GM23338 (cell line): ENCODE measurements around the gene CYGB. TPM values are rescaled to one million over a fixed set of nuclear protein-coding genes. Genes with fewer than 3 reads are reported as not detected.

Experiments
- ATAC-seq: fragments of 200-7000 bp; cut with Tn5 transposase; 3 replicates; pipeline ENCODE4 v1.9.1; 2020
- DNase-seq: peaks from one replicate; pipeline ENCODE4 v3.0.0-alpha.2; 2015; ENCODE audit warnings: low spot score
- H2AFZ ChIP-seq: fragments of 200-600 bp; sonication (generic); 2 replicates; pipeline ENCODE4 v1.8.0; 2016; ENCODE audit warnings: antibody characterized with exemption, mild to moderate bottlenecking, moderate library complexity
- H3F3A ChIP-seq: fragments of 200-600 bp; sonication (generic); replicated peaks from 2 replicates; pipeline ENCODE4 v1.8.0; 2017; ENCODE audit warnings: antibody characterized with exemption, mixed run types, low read depth
- H3K27ac ChIP-seq: fragments of 200-600 bp; sonication (generic); 2 replicates; pipeline ENCODE4 v1.6.1; 2016; ENCODE audit warnings: low read depth
- H3K27me3 ChIP-seq: fragments of 200-600 bp; sonication (generic); 2 replicates; pipeline ENCODE4 v1.8.0; 2016; ENCODE audit warnings: mild to moderate bottlenecking, mixed run types, moderate library complexity; ENCODE audit not compliant: insufficient read depth
- H3K36me3 ChIP-seq: fragments of 200-600 bp; sonication (generic); 2 replicates; pipeline ENCODE4 v1.8.0; 2016; ENCODE audit warnings: mild to moderate bottlenecking; ENCODE audit not compliant: insufficient read depth
- H3K4me1 ChIP-seq: fragments of 200-600 bp; sonication (generic); 2 replicates; pipeline ENCODE4 v1.8.0; 2016; ENCODE audit warnings: mild to moderate bottlenecking, moderate library complexity; ENCODE audit not compliant: insufficient read depth
- H3K4me2 ChIP-seq: fragments of 200-600 bp; sonication (generic); 2 replicates; pipeline ENCODE4 v1.7.1; 2017; ENCODE audit warnings: mixed run types
- H3K4me3 ChIP-seq: fragments of 200-600 bp; sonication (generic); 2 replicates; pipeline ENCODE4 v1.6.1; 2016; ENCODE audit warnings: mixed run types
- H3K79me2 ChIP-seq: fragments of 200-600 bp; sonication (generic); replicated peaks from 2 replicates; pipeline ENCODE4 v1.8.0; 2017; ENCODE audit warnings: mild to moderate bottlenecking; ENCODE audit not compliant: insufficient read depth
- H3K9me2 ChIP-seq: fragments of 200-600 bp; sonication (generic); 2 replicates; pipeline ENCODE4 v1.8.0; 2017; ENCODE audit not compliant: insufficient read depth
- H4K20me1 ChIP-seq: fragments of 200-600 bp; sonication (generic); replicated peaks from 2 replicates; pipeline ENCODE4 v1.8.0; 2017; ENCODE audit warnings: mild to moderate bottlenecking; ENCODE audit not compliant: insufficient read depth
- H3K27ac Mint-ChIP-seq: 2 replicates; pipeline ENCODE4 v1.8.0; 2020; ENCODE audit warnings: inconsistent platforms, mild to moderate bottlenecking, moderate library complexity, mixed read lengths
- H3K27me3 Mint-ChIP-seq: 3 replicates; pipeline ENCODE4 v1.8.0; 2022; ENCODE audit warnings: low read depth, mild to moderate bottlenecking, moderate library complexity, mixed read lengths, inconsistent platforms; ENCODE audit not compliant: insufficient read depth, poor library complexity
- H3K36me3 Mint-ChIP-seq: 3 replicates; pipeline ENCODE4 v1.8.0; 2021; ENCODE audit warnings: low read depth, mild to moderate bottlenecking, inconsistent platforms, moderate library complexity, mixed read lengths
- H3K4me1 Mint-ChIP-seq: 3 replicates; pipeline ENCODE4 v1.8.0; 2020; ENCODE audit warnings: mild to moderate bottlenecking, inconsistent platforms, mixed read lengths
- H3K4me3 Mint-ChIP-seq: 3 replicates; pipeline ENCODE4 v1.8.0; 2021; ENCODE audit warnings: moderate library complexity, mild to moderate bottlenecking, inconsistent platforms, mixed read lengths
- H3K9me3 Mint-ChIP-seq: 3 replicates; pipeline ENCODE4 v1.8.0; 2020; ENCODE audit warnings: moderate library complexity, mild to moderate bottlenecking, inconsistent platforms, mixed read lengths
- CREB1 ChIP-seq: fragments of 250-450 bp; sonication (Bioruptor Pico); IDR thresholded peaks from 2 replicates; pipeline ENCODE4 v1.5.0; 2020; ENCODE audit warnings: low read depth, mild to moderate bottlenecking, moderate library complexity
- EZH2phosphoT487 ChIP-seq: fragments of 200-600 bp; sonication (generic); IDR thresholded peaks from one replicate; pipeline ENCODE4 v1.8.1; 2018; ENCODE audit warnings: antibody characterized with exemption; ENCODE audit not compliant: unreplicated experiment
- NANOG ChIP-seq: IDR thresholded peaks from 2 replicates; pipeline ENCODE4 v1.6.1; 2016; ENCODE audit warnings: antibody characterized with exemption, borderline replicate concordance
- STAT1 ChIP-seq: IDR thresholded peaks from one replicate; pipeline ENCODE4 v1.6.1; 2016; ENCODE audit warnings: antibody characterized with exemption; ENCODE audit not compliant: unreplicated experiment
- polyA plus RNA-seq: library from polyadenylated mRNA; unstranded; fragments of >200 nt; fragmentation: Nextera tagmentation; extraction: Ambion mirVana; gene quantifications from 2 replicates; pipeline ENCODE4 v1.2.1, GENCODE V29; 2016
- total RNA-seq: library from RNA; depleted of rRNA; stranded (reverse); fragments of >200 nt; shearing (Covaris generic); gene quantifications from 2 replicates; pipeline ENCODE4 v1.2.3, GENCODE V29; 2014
- TF ChIP-seq, protein P1 (sequence below): IDR thresholded peaks from 2 replicates; pipeline ENCODE4 v1.6.1; 2016; ENCODE audit warnings: antibody characterized with exemption
- TF ChIP-seq, protein P2 (sequence below): IDR thresholded peaks from one replicate; pipeline ENCODE4 v1.6.1; 2018; ENCODE audit warnings: antibody characterized with exemption; ENCODE audit not compliant: unreplicated experiment
- TF ChIP-seq, protein P3 (sequence below), 2 experiments: fragments of 200-600 bp in 1 of 2; sonication (generic) in 1 of 2; conservative IDR thresholded peaks; 2 replicates each; pipeline versions ENCODE4 v1.5.1 to v1.6.1; 2016 to 2017; ENCODE audit warnings: antibody characterized with exemption in 2 of 2, low read depth in 2 of 2, mild to moderate bottlenecking in 2 of 2, moderate library complexity in 1 of 2

The CYGB gene
- total and polyA plus RNA-seq, 2 experiments from 2014 or later: 1.2 to 1.7 TPM

DNA sequence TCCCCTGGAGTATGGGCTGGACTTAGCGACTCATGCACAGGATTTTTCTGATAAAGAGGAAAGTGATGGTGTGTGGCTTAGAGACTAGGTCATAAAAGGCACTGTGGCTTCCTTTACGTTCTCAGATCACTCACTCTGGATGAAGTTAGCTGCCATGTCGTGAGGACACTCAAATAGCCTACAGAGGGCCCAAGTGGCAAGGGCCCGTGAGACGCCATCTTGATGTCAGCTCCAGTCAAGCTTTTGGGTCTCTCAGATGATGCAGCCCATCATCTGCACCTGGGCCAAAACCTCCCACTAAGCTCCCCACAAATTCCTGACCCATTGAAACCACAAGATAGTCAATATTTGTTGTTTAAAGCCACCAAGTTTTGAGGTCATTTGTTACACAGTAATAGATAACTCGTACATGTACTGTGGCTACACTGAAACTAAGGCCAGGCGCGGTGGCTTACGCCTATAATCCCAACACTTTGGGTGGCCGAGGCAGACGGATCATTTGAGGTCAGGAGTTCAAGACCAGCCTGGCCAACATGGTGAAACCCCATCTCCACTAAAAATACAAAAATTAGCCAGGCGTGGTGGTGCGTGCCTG lies 33.5 kb upstream of the CYGB start:
- no peak overlapping the region for H3K4me3 ChIP-seq
- Mint-ChIP-seq H3K4me1 (peaks cover 33% of the 10 kb centered on the region), H3K36me3 (peaks cover 11% of the 10 kb centered on the region), H3K9me3 (no peaks in the 10 kb centered on the region), H3K4me3 (no peak overlapping the region), H3K27ac (no peak overlapping the region), H3K27me3 (peaks cover 13% of the 10 kb centered on the region)
- ATAC-seq (no peak), DNase-seq (no peak)
- peaks cover 23% of the 10 kb centered on the region for H3F3A ChIP-seq
- H3K27ac ChIP-seq: no peak overlapping the region
- no peaks in the 10 kb centered on the region for H3K79me2 ChIP-seq
- peaks cover 7% of the 10 kb centered on the region; the same call in 1 of the 2 replicates for H3K36me3 ChIP-seq
- no peaks in the 10 kb centered on the region for H3K9me2 ChIP-seq
- TF ChIP-seq, protein P1, sequence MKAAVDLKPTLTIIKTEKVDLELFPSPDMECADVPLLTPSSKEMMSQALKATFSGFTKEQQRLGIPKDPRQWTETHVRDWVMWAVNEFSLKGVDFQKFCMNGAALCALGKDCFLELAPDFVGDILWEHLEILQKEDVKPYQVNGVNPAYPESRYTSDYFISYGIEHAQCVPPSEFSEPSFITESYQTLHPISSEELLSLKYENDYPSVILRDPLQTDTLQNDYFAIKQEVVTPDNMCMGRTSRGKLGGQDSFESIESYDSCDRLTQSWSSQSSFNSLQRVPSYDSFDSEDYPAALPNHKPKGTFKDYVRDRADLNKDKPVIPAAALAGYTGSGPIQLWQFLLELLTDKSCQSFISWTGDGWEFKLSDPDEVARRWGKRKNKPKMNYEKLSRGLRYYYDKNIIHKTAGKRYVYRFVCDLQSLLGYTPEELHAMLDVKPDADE: no peak
- TF ChIP-seq NANOG: no peak
- H3K27me3 ChIP-seq: no peaks in the 10 kb centered on the region
- no peak overlapping the region for H3K4me2 ChIP-seq
- H2AFZ ChIP-seq: no peak overlapping the region
- peaks cover 13% of the 10 kb centered on the region for H4K20me1 ChIP-seq
- peaks cover 27% of the 10 kb centered on the region for H3K4me1 ChIP-seq

DNA sequence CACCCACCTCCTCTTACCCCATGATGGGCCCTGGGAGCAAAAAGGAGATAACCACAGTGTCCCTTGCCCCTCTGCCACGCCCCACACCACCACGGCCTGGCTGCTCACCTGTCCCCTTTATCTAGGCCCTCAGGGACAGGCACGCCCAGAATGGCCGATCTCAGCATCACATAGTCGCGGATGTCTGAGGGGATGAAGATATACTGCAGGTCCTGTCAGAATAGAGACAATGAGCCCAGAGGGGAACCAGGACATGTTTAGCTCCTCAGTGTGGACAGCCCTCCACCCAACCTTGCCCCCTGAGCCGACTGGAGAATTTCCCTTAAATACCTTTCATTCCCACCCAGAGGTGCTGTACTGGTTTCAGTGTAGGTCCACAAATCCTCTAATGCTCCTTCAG lies 32.9 kb upstream of the CYGB start:
- H3K9me3 Mint-ChIP-seq: no peaks in the 10 kb centered on the region
- Histone ChIP-seq H3K27me3 (no peaks in the 10 kb centered on the region), H3K9me2 (no peaks in the 10 kb centered on the region), H3K4me3 (no peak overlapping the region), H4K20me1 (peaks cover 13% of the 10 kb centered on the region), H3K79me2 (no peaks in the 10 kb centered on the region), H2AFZ (no peak overlapping the region), H3K27ac (no peak overlapping the region), H3F3A (peaks cover 28% of the 10 kb centered on the region), H3K36me3 (peaks cover 11% of the 10 kb centered on the region; the same call in 1 of the 2 replicates), H3K4me1 (peaks cover 31% of the 10 kb centered on the region), H3K4me2 (no peak overlapping the region)
- H3K36me3 Mint-ChIP-seq: peaks cover 17% of the 10 kb centered on the region
- DNase-seq (no peak), ATAC-seq (no peak)
- no peak overlapping the region for H3K27ac Mint-ChIP-seq
- peaks cover 38% of the 10 kb centered on the region for H3K4me1 Mint-ChIP-seq
- H3K4me3 Mint-ChIP-seq: no peak overlapping the region
- peaks cover 13% of the 10 kb centered on the region for H3K27me3 Mint-ChIP-seq
- TF ChIP-seq, protein P2, sequence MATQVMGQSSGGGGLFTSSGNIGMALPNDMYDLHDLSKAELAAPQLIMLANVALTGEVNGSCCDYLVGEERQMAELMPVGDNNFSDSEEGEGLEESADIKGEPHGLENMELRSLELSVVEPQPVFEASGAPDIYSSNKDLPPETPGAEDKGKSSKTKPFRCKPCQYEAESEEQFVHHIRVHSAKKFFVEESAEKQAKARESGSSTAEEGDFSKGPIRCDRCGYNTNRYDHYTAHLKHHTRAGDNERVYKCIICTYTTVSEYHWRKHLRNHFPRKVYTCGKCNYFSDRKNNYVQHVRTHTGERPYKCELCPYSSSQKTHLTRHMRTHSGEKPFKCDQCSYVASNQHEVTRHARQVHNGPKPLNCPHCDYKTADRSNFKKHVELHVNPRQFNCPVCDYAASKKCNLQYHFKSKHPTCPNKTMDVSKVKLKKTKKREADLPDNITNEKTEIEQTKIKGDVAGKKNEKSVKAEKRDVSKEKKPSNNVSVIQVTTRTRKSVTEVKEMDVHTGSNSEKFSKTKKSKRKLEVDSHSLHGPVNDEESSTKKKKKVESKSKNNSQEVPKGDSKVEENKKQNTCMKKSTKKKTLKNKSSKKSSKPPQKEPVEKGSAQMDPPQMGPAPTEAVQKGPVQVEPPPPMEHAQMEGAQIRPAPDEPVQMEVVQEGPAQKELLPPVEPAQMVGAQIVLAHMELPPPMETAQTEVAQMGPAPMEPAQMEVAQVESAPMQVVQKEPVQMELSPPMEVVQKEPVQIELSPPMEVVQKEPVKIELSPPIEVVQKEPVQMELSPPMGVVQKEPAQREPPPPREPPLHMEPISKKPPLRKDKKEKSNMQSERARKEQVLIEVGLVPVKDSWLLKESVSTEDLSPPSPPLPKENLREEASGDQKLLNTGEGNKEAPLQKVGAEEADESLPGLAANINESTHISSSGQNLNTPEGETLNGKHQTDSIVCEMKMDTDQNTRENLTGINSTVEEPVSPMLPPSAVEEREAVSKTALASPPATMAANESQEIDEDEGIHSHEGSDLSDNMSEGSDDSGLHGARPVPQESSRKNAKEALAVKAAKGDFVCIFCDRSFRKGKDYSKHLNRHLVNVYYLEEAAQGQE: no peak
- TF ChIP-seq, protein P3, sequence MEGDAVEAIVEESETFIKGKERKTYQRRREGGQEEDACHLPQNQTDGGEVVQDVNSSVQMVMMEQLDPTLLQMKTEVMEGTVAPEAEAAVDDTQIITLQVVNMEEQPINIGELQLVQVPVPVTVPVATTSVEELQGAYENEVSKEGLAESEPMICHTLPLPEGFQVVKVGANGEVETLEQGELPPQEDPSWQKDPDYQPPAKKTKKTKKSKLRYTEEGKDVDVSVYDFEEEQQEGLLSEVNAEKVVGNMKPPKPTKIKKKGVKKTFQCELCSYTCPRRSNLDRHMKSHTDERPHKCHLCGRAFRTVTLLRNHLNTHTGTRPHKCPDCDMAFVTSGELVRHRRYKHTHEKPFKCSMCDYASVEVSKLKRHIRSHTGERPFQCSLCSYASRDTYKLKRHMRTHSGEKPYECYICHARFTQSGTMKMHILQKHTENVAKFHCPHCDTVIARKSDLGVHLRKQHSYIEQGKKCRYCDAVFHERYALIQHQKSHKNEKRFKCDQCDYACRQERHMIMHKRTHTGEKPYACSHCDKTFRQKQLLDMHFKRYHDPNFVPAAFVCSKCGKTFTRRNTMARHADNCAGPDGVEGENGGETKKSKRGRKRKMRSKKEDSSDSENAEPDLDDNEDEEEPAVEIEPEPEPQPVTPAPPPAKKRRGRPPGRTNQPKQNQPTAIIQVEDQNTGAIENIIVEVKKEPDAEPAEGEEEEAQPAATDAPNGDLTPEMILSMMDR (conservative IDR thresholded peaks at IDR 0.05; ENCODE audit: low read depth in 2 of 2): no peak
- TF ChIP-seq EZH2phosphoT487 (no peak), STAT1 (no peak), CREB1 (CRISPR knock-in tag) (no peak)
- TF ChIP-seq, protein P1: no peak
